ENCODE results near the gene SPAG5.
"Not testable (repeated sequence)": the region's sequence is repeated elsewhere in the genome, so short reads cannot be mapped to it uniquely, and the experiment has no call there.

SPAG5 gene

DNA sequence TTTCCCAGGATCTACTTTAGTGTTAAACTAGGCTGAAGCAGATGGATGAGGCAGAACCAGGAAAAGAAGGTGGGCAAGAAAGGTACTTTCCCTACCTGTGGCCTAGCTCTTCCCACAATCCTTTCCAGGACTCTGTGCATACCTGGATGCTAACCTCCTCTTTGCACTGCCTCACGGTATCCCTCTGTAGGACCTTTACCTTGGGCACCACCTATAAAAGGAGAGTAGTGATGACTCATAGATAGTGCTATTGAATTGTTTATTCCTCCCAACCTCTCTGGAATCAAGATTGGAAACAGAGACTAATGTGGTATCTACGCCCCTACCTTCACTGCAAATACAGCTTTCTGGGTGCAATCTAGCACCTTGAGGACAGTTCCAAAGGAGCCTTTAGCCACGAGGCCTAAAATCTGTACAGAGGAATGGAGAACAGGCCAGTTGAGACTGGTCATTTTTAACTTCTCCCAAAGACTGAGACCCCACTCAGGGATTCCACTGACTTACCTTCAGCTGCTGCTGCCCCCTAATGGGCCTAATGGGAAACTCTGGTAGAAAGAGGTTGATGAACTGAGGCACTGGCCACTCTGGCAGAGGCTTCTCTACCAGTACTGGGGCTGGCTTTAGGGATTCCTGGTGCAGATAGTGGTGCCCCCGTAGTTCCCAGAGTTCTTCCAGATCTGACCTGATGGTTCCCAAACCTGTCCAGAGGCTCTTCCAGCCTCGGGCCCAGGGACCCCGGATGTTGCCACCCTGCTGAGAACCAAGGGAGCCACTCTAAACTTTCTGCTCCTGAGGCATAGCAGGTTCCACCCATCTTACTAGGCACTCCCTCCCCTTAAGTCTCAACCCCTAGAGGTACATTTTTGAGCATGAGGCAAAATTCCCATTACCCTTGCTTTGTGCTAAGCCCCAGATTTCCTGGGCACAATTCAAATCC is 14.4 kb upstream of the SPAG5 start:
- DNase-seq (ENCODE audit: low read depth in 2 of 2), result peak in 1 of 2 donors; percentile 5

- no peak for DNase-seq (ENCODE audit: low read depth in 2 of 2)
These were observed 13.7 kb upstream of the SPAG5 start for GRCh38 chr17:28612531-28612930.

GRCh38 chr17:28610376-28610775 is 11.6 kb upstream of the SPAG5 start:
- no peak for DNase-seq (ENCODE audit: low read depth in 2 of 2)

DNA sequence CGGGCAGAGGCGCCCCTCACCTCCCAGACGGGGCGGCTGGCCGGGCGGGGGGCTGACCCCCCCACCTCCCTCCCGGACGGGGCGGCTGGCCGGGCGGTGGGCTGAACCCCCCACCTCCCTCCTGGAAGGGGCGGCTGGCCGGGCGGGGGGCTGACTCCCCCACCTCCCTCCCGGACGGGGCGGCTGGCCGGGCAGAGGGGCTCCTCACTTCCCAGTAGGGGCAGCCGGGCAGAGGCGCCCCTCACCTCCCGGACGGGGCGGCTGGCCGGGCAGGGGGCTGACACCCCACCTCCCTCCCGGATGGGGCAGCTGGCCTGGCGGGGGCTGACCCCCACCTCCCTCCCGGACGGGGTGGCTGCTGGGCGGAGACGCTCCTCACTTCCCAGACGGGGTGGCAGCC is 5.2 kb upstream of the SPAG5 start:
- not testable (repeated sequence) for DNase-seq (ENCODE audit: low read depth in 2 of 2)

DNA sequence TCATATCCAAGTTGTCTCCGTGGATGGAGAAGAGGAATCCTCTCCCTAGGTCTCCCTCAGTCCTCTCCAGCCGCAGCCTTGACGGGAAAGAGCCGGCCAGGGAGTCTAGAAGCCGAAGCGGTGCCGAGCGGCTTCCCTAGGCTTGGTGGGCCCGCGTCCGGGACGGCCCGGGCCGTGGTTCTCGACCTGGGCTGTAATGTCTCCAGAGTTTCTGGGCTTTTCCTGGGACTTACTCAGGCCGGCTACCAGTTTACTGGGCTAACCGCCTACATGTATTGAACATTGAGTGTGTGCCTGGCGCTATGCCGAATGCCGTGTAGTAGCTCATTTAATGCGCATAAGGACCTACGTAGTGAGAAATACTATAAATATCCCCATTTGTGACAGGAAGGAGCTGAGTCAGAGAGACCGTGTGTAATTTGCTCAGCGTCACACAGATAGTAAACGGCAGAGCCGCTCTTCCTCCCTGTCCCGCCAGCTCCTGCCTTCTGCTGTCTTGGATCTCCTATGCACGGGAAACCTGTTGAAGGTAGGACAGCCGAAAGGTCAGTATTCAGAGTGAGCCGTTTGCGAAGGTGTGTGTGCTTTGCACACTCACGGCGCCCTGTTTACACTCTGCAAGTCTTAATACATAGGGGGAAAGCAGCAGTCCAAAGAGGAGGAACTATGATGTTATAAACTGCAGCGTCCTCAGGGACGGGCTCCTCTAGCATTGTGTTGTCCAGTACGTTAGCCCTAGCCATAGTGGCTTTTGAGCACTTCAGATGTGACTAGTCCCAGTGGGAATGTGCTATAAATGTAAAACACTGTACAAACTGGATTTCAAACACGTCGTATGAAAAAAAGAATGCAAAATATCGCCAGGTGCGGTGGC is 723 bp upstream of the SPAG5 start:
- DNase-seq (ENCODE audit: low read depth in 2 of 2), result peak; percentile 22 to 58

GRCh38 chr17:28598389-28598788 is 436 bp downstream of the SPAG5 start:
- no peak for DNase-seq (ENCODE audit: low read depth in 2 of 2)

DNA sequence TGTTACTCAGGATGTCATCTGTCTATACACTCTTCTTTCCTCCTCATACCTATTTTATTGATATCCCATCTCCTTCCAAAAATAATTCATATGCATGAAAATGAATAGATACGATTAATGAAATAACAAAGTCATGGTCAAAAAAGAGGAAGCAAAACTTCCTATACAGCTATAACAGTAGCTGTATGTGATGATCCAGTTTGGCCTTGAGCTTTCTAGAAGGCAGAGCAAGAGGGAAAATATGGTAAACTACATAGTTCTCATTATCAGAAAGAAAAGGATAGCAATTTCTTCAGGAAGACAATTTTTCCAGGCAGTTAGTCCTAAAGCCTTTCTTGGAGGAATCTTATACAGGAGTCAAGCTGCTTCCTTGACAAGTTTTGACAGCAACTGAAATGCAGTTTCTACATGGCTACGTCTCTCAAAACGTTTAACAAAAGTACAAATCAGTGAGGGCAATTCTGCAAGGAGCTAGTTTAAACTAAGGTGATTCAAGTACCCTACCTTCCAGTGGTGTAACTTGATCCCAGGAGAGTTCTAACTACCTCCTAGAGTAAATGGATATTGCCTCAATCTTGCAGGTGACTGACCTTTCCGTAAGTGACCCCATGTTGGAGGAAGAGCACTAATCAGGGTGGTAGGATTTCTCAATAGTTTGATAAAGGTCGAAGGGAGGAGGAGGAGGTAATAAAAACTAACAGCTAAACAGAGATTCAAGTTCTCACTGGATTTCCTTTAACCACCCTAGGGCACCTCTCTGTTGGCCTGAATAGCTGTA is 1.0 kb downstream of the SPAG5 start:
- DNase-seq (ENCODE audit: low read depth in 2 of 2), result no peak

- DNase-seq (ENCODE audit: low read depth in 2 of 2), result no peak
These were observed 6.6 kb downstream of the SPAG5 start for GRCh38 chr17:28592260-28592659.

DNA sequence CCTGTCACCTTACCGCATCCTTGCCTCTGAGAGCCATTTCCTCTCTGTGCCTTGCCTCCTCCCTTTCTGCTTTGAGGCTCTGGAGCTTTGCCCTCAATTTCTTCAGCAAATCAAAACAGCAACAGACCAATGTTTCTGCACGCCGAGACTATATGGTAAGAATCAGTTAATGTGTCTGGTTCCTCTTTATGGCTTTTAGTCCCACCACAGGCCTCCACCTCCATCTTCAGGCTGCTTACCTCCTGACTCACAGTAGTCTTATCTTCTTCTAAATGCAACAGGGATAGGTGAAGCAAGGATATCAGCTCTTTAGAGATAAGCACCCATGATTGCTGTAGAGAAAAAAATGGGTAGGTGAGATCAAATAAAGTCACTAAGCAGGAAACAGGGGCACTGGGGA is 13.0 kb downstream of the SPAG5 start:
- no peak for DNase-seq (ENCODE audit: low read depth in 2 of 2)

GRCh38 chr17:28584434-28584833 is 14.4 kb downstream of the SPAG5 start:
- DNase-seq (ENCODE audit: low read depth in 2 of 2), result no peak

DNA sequence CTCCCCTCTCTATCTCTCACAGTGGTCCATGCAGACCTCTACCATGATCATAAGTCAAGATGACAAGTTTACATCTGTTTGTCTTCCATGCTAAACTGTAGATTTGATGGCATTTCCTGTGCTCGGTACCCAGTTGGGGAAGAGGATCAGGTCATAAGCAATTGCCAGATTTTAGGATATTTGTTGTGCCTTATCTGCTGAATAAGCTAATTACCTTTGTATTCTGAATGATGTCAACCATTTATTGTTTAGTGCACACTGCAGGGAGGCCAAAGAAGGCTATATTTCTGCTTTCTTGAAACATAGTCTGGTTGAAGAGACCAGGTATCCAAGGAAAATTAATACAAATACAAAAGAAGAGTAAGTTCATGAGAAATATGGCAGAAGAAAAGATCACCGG is 16.3 kb downstream of the SPAG5 start:
- no peak for DNase-seq (ENCODE audit: low read depth in 2 of 2)

DNA sequence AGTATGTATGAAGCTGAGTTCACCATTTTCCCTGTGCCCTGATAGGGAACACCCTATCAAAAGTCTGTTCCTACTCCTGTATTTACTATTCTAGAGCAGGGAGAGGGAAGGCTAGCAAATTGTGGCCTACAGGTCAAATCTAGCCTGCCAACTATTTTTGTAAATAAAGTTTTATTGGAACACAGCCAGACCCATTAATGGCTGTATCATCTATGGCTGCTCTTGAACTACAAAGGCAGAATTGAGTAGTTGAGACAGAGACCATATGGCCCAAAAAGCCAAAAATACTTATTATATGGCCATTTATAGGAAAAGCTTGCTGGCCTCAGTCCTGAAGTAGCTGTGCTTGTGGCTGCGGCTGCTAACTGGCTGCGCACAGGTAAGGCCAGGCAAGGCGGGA is 17.9 kb downstream of the SPAG5 start:
- no peak for DNase-seq (ENCODE audit: low read depth in 2 of 2)

DNA sequence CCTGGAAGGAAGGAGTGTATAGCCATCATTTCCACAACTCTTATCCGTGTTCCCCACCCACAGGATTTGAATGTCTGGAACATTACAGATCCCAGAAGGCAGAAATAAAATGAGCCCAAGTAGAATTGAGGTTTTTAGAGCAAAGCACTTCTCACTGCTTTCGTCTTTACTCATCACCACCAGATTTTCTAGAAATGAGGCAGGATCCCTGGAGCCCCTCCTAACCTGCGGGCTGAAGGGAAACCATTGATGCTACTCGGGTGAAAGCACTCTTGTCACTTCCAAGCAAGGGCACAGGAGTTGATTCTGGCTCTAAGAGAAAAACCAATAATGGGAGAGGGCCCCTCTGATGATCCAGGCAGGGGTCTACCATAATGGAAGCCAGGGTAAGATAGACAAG is 19.3 kb downstream of the SPAG5 start:
- peak in 1 of 2 donors; percentile 13 for DNase-seq (ENCODE audit: low read depth in 2 of 2)

DNA sequence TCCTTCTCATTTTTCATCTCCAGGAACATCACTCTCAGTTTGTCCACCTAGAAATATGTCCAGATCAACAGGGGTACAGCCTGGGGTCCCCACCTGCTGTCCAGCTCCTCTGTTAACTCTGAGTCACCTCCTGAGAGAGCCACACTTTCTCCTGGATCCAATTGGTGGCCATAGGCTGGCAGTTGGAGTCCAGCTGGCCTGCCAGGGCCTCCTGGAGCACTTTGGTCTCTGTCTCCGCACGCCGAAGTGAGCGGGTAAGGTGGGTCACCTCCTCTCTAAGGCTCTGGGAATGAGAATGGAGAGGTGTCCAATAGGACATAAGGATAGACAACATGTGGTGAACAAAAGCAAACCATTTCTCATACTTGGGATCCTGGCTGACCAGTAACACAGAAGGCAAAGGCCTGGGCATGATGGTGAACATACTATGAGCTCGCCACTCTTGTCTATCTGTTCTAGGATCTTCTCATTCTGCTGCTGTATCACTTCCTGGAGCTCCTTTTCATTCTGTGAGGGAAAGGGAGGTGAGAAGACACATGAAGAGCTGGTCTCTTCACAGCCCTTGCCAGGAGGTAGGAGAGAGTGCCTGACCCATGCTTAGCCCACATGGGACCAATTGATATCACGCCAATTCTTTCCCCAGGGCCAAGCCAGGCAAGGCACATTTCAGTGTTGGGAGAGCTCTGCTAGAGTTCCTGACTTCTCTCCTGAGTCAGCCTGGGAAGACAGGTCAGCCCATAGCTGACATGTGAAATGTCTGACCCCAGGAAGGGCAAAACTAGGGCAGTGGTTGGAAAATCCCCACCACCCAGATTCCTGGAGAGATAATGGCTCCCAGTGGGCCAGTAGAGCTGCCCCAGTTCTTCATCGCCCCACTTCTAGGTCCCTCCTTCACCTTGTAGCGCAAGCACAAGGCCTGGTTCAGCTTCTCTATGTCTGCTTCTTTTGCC is 20.3 kb downstream of the SPAG5 start:
- DNase-seq (ENCODE audit: low read depth in 2 of 2), result no peak

GRCh38 chr17:28577466-28577824 is 21.4 kb downstream of the SPAG5 start:
- no peak for DNase-seq (ENCODE audit: low read depth in 2 of 2)

DNA sequence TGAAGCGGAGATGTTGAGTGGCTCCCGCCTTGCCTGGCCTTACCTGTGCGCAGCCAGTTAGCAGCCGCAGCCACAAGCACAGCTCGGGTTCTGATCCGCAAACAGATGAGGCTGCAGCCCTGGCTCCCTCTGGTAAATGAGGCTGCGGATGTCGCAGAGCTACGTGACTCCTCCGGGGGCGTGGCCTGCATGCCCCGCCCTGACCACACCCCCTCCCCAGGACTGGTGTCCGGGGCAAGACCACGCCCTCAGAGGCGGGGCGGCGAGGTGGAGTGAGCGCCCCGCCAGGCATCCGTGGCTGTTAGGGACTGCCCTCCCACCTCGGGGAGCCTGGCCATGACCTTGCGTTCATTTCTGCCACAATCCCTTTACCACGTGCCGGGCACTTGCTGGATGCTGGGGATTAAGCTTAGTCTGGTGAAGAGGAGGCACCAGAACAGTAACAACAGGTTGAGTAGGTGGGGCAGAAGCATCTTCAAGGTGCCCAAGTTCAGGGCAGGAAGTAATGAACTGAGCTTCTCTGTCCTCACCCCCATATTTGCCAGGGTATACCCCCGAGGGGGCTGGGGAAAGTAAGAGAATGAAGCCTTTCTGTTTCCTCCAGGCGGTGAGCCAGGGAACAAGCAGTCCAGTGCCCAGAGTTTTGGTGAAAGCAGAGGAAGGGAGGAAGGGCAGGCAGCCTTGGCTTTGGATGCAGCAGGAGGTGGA is 21.9 kb downstream of the SPAG5 start, which contains the start of gene ALDOC:
Gene ALDOC, minus strand, starts transcription at position 138 of the 708 bp plus-strand sequence. CDS start 1,363 bp downstream, outside the sequence.
- peak; percentile 98 to 99 for DNase-seq (ENCODE audit: low read depth in 2 of 2)

DNA sequence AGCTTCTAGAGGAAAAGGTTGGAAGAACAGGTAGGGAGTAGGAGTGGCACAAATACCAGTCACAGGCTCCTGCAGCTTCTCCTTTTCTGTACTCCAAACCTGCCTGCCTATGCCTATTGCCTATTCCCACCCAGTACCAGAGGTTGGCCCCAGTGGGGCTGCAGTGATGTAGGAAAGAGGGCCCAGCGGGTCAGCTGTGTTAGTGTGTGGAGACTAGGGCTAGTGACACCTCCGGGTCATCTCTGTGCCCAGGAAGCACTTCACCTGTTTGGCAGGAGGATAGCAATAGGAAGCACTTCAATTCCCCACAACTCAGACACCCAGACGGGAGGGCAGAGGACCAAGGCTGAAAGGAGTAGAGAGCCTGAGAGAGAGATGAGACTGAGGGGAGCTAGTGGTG is 22.8 kb downstream of the SPAG5 start:
- DNase-seq (ENCODE audit: low read depth in 2 of 2), result not testable (repeated sequence)

GRCh38 chr17:28575126-28575795 is 23.6 kb downstream of the SPAG5 start:
- DNase-seq (ENCODE audit: low read depth in 2 of 2), result no peak

GRCh38 chr17:28574526-28574925 is 24.3 kb downstream of the SPAG5 start:
- DNase-seq (ENCODE audit: low read depth in 2 of 2), result no peak
